ENCODE results near the gene MAP7. TPM values are rescaled to one million over a fixed set of nuclear protein-coding genes. Genes with fewer than 3 reads are reported as not detected.

MAP7 gene
- total and polyA plus RNA-seq, 11 donors: 0.86 to 3.2 (median 2.1) TPM

DNA sequence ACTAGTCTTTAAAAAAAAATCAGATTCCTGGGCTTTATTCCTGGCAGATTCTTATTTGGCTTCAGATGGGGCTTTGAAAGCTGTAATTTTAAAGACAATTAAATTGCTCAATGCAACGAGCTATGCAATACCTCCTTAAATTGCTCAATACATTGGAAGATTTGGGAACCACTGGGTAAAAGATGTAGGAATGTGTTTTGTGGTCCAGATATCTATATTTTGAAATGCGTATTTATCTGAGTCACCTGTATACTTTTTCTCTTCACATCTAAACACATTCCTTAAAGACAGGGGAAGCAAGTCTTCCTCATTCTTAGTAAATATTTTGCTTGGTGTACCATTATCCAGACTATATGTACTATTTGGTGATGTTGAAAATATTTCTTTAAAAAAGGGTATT, 29.6 kb upstream of the MAP7 start:
- Histone ChIP-seq H3K27ac (no peak overlapping the region), H3K36me3 (peaks cover 0 to 82% (median 61%) of the 10 kb centered on the region in 9 donors), H3K4me3 (no peak overlapping the region), H3K27me3 (no peaks in the 10 kb centered on the region), H3K9me3 (no peaks in the 10 kb centered on the region), H3K4me1 (peaks cover 0 to 14% (median 7%) of the 10 kb centered on the region in 12 donors)
- TF ChIP-seq POLR2A (IDR thresholded peaks at IDR 0.05): no peak
- TF ChIP-seq, protein P1, sequence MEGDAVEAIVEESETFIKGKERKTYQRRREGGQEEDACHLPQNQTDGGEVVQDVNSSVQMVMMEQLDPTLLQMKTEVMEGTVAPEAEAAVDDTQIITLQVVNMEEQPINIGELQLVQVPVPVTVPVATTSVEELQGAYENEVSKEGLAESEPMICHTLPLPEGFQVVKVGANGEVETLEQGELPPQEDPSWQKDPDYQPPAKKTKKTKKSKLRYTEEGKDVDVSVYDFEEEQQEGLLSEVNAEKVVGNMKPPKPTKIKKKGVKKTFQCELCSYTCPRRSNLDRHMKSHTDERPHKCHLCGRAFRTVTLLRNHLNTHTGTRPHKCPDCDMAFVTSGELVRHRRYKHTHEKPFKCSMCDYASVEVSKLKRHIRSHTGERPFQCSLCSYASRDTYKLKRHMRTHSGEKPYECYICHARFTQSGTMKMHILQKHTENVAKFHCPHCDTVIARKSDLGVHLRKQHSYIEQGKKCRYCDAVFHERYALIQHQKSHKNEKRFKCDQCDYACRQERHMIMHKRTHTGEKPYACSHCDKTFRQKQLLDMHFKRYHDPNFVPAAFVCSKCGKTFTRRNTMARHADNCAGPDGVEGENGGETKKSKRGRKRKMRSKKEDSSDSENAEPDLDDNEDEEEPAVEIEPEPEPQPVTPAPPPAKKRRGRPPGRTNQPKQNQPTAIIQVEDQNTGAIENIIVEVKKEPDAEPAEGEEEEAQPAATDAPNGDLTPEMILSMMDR (IDR thresholded peaks at IDR 0.05): no peak
- intact Hi-C loops (cut with DNase I): loop anchor here in 2 of 10 donors (5.0 kb wide), 1 partner anchor 213 kb away; the partner anchor contains the start of gene MAP3K5 (in 2 of the 2)
- WGBS, 4 donors: 88 to 92% (median 90%) methylated on average over 2 of the region's 2 CpGs
- DNase-seq: no peak
- no peak for ATAC-seq

DNA sequence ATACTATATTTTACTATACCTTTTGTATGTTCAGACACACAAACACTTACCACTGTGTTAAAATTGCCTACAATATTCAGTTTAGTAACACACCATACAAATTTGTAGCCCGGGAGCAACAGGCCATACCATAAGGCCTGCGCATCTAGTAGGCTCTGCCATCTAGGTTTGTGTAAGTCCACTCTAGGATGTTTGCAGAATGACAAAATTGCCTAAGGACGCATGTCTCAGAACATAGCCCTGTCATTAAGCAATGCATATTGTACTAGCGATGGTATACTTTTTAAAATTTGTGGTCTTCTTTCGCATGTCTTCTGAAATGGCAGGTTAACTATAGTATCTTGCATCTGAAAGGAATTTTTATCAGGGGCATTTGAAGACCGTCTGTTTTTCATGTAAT, 26.6 kb upstream of the MAP7 start:
- no peak overlapping the region for H3K4me3 ChIP-seq
- TF ChIP-seq, protein P1 (IDR thresholded peaks at IDR 0.05): no peak
- H3K36me3 ChIP-seq: peaks cover 0 to 89% (median 70%) of the 10 kb centered on the region in 9 donors
- H3K27ac ChIP-seq: no peak overlapping the region
- WGBS, 4 donors: 86 to 94% (median 87%) methylated on average over 6 of the region's 6 CpGs
- no peaks in the 10 kb centered on the region for H3K4me1 ChIP-seq
- DNase-seq (no peak), ATAC-seq (no peak)
- H3K9me3 ChIP-seq: peaks cover 0 to 2% (median 0%) of the 10 kb centered on the region in 12 donors
- H3K27me3 ChIP-seq: no peaks in the 10 kb centered on the region
- intact Hi-C loops (cut with DNase I): no loop called here

DNA sequence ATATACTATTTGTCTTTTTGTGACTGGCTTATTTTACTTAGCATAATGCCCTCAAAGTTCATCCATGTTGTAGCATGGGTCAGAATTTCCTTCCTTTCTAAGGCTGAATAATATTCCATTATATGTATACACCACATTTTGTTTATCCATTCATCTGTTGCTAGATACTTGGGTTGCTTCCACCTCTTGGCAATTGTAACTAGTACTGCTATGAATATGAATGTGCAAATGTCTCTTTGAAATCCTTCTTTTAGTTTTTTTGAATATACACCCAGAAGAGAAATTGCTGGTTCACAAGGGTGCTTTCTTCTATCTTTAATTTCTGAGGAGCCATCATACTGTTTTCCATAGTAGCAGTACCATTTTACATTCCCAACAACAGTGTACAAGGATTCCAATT, 21.3 kb upstream of the MAP7 start:
- Histone ChIP-seq H3K4me3 (no peak overlapping the region), H3K27ac (no peak overlapping the region), H3K36me3 (peaks cover 0 to 61% (median 34%) of the 10 kb centered on the region in 9 donors), H3K4me1 (no peaks in the 10 kb centered on the region), H3K27me3 (no peaks in the 10 kb centered on the region), H3K9me3 (peaks cover 0 to 11% (median 2%) of the 10 kb centered on the region in 12 donors)
- no peak for TF ChIP-seq POLR2A (IDR thresholded peaks at IDR 0.05)
- TF ChIP-seq, protein P1 (IDR thresholded peaks at IDR 0.05): no peak
- ATAC-seq (no peak), DNase-seq (no peak)
- intact Hi-C loops (cut with DNase I): no loop called here

DNA sequence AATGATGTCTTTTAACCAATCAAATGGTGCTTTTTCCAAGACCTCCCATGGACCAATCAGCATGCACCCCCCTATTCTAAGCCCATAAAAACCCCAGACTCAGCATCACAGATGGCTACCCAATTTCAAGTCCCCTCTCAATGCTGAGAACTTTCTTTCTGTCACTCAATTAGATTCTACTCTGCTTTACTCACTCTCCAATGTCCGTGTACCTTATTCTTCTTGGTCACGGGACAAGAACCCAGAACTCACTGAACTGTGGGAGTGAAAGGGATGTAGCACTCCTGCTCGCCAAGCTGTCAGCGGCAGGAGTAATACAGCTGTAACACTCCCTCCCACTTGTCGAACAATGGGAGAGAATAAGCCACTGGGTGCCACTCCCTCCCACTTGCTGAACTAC, 20.8 kb upstream of the MAP7 start:
- Histone ChIP-seq H3K27me3 (no peaks in the 10 kb centered on the region), H3K4me3 (no peak overlapping the region), H3K27ac (no peak overlapping the region), H3K4me1 (no peaks in the 10 kb centered on the region), H3K36me3 (peaks cover 0 to 61% (median 33%) of the 10 kb centered on the region in 9 donors), H3K9me3 (peaks cover 0 to 11% (median 2%) of the 10 kb centered on the region in 12 donors)
- intact Hi-C loops (cut with DNase I): no loop called here
- WGBS, 4 donors: 91 to 96% (median 95%) methylated on average over 5 of the region's 5 CpGs
- no peak for DNase-seq
- TF ChIP-seq, protein P1 (IDR thresholded peaks at IDR 0.05): no peak
- TF ChIP-seq POLR2A (IDR thresholded peaks at IDR 0.05): no peak
- no peak for ATAC-seq

Measured in heart left ventricle (tissue), 16 donors.